Urinary bladder (tissue), 4 donors: ENCODE results near the gene GTF2IRD1. TPM values are rescaled to one million over a fixed set of nuclear protein-coding genes. Genes with fewer than 3 reads are reported as not detected.

Experiments
- DNase-seq: peaks from one replicate; pipeline ENCODE4 v3.0.0-alpha.2; 2015; ENCODE audit errors: extremely low spot score
- H3K27ac ChIP-seq: one replicate; pipeline ENCODE4 v1.5.1; 2013; ENCODE audit warnings: low read depth, mild to moderate bottlenecking, moderate library complexity
- H3K36me3 ChIP-seq: one replicate; pipeline ENCODE4 v1.6.1; 2013; ENCODE audit warnings: mild to moderate bottlenecking, moderate library complexity; ENCODE audit not compliant: insufficient read depth
- H3K4me1 ChIP-seq: one replicate; pipeline ENCODE4 v1.6.1; 2013; ENCODE audit warnings: mild to moderate bottlenecking, moderate library complexity; ENCODE audit not compliant: insufficient read depth
- H3K4me3 ChIP-seq: one replicate; pipeline ENCODE4 v1.5.1; 2013; ENCODE audit warnings: low read depth, low read length
- WGBS: extraction: QIAGEN DNeasy Blood & Tissue Kit; methylation state at CpG from one replicate; pipeline ENCODE4 v1.1.7; 2013; 5-methylcytosine and 5-hydroxymethylcytosine counted together
- polyA plus RNA-seq: library from polyadenylated mRNA; stranded (reverse); fragments of 200-250 nt; gene quantifications from one replicate; pipeline ENCODE4 v1.2.3, GENCODE V29; 2013
- total RNA-seq: library from RNA; depleted of rRNA; stranded (reverse); fragments of >200 nt; gene quantifications from one replicate; pipeline ENCODE4 v1.2.3, GENCODE V29; 2014
- donor health status: healthy with polysubstance abuse.
- donor health status: healthy.

GTF2IRD1 gene
- total and polyA plus RNA-seq, 2 donors: 8.6 to 22.7 TPM

GRCh38 chr7:74441801-74442200, 11.9 kb upstream of the GTF2IRD1 start:
- H3K36me3 ChIP-seq: no peaks in the 10 kb centered on the region
- H3K4me3 ChIP-seq: no peak overlapping the region
- H3K4me1 ChIP-seq: no peaks in the 10 kb centered on the region
- no peak for DNase-seq
- WGBS: 50% methylated on average over 10 of the region's 10 CpGs
- no peak overlapping the region for H3K27ac ChIP-seq

GRCh38 chr7:74443543-74444247, 10.0 kb upstream of the GTF2IRD1 start:
- Histone ChIP-seq H3K36me3 (no peaks in the 10 kb centered on the region), H3K27ac (no peak overlapping the region), H3K4me3 (no peak overlapping the region), H3K4me1 (no peaks in the 10 kb centered on the region)
- WGBS: 56% methylated on average over 21 of the region's 21 CpGs
- DNase-seq: no peak

- 95% methylated on average over 4 of the region's 4 CpGs for WGBS
- H3K4me1 ChIP-seq: no peaks in the 10 kb centered on the region
- H3K27ac ChIP-seq: no peak overlapping the region
These were observed 4.6 kb upstream of the GTF2IRD1 start for GRCh38 chr7:74449144-74449543.

GRCh38 chr7:74449809-74450397, 3.8 kb upstream of the GTF2IRD1 start:
- H3K4me3 ChIP-seq: no peak overlapping the region
- H3K27ac ChIP-seq: no peak overlapping the region
- no peak for DNase-seq
- 76% methylated on average over 15 of the region's 15 CpGs for WGBS
- peaks cover 2% of the 10 kb centered on the region for H3K4me1 ChIP-seq
- H3K36me3 ChIP-seq: no peaks in the 10 kb centered on the region

More at GRCh38 chr7:74449144-74449543, 4.6 kb upstream of the GTF2IRD1 start:
- no peak overlapping the region for H3K4me3 ChIP-seq
- DNase-seq: no peak
- no peaks in the 10 kb centered on the region for H3K36me3 ChIP-seq

GRCh38 chr7:74452748-74453321, 871 bp upstream of the GTF2IRD1 start:
- 13% methylated on average over 15 of the region's 15 CpGs for WGBS
- H3K4me1 ChIP-seq: peaks cover 2% of the 10 kb centered on the region
- no peaks in the 10 kb centered on the region for H3K36me3 ChIP-seq
- DNase-seq: no peak
- peak overlapping the region; percentile 83 for H3K4me3 ChIP-seq
- H3K27ac ChIP-seq: peak overlapping the region; percentile 4

GRCh38 chr7:74454021-74454924, 567 bp downstream of the GTF2IRD1 start:
- no peak for DNase-seq
- 3% methylated on average over 57 of the region's 61 CpGs for WGBS
- H3K4me1 ChIP-seq: peaks cover 2% of the 10 kb centered on the region
- peak overlapping the region; percentile 84 for H3K27ac ChIP-seq
- H3K36me3 ChIP-seq: no peaks in the 10 kb centered on the region
- H3K4me3 ChIP-seq: peak overlapping the region; percentile 83

GRCh38 chr7:74454925-74455288, 1.2 kb downstream of the GTF2IRD1 start:
- Histone ChIP-seq H3K36me3 (no peaks in the 10 kb centered on the region), H3K27ac (peak overlapping the region; percentile 84), H3K4me1 (peaks cover 2% of the 10 kb centered on the region), H3K4me3 (peak overlapping the region; percentile 83)
- no peak for DNase-seq
- 54% methylated on average over 11 of the region's 11 CpGs for WGBS

- no peak for DNase-seq
- peaks cover 2% of the 10 kb centered on the region for H3K4me1 ChIP-seq
- WGBS: 60% methylated on average over 13 of the region's 13 CpGs
- peak overlapping the region; percentile 44 for H3K27ac ChIP-seq
- no peak overlapping the region for H3K4me3 ChIP-seq
- H3K36me3 ChIP-seq: no peaks in the 10 kb centered on the region
These were observed 1.6 kb downstream of the GTF2IRD1 start for GRCh38 chr7:74455291-74455804.

GRCh38 chr7:74455928-74456327, 2.2 kb downstream of the GTF2IRD1 start:
- H3K4me1 ChIP-seq: peaks cover 2% of the 10 kb centered on the region

GRCh38 chr7:74457007-74457406, 3.3 kb downstream of the GTF2IRD1 start:
- Histone ChIP-seq H3K27ac (no peak overlapping the region), H3K4me1 (peaks cover 2% of the 10 kb centered on the region), H3K4me3 (no peak overlapping the region), H3K36me3 (no peaks in the 10 kb centered on the region)
- no peak for DNase-seq
- 83% methylated on average over 5 of the region's 5 CpGs for WGBS

More at GRCh38 chr7:74455928-74456327, 2.2 kb downstream of the GTF2IRD1 start:
- 62% methylated on average over 6 of the region's 6 CpGs for WGBS
- no peak overlapping the region for H3K4me3 ChIP-seq
- DNase-seq: no peak
- H3K27ac ChIP-seq: no peak overlapping the region
- H3K36me3 ChIP-seq: no peaks in the 10 kb centered on the region

GRCh38 chr7:74461970-74462706, 8.4 kb downstream of the GTF2IRD1 start:
- Histone ChIP-seq H3K4me1 (peaks cover 2% of the 10 kb centered on the region), H3K27ac (no peak overlapping the region), H3K36me3 (no peaks in the 10 kb centered on the region), H3K4me3 (no peak overlapping the region)
- no peak for DNase-seq
- WGBS: 90% methylated on average over 15 of the region's 15 CpGs

GRCh38 chr7:74462707-74463100, 9.0 kb downstream of the GTF2IRD1 start:
- WGBS: 84% methylated on average over 11 of the region's 11 CpGs
- no peak overlapping the region for H3K27ac ChIP-seq
- DNase-seq: no peak
- H3K4me3 ChIP-seq: no peak overlapping the region
- H3K36me3 ChIP-seq: no peaks in the 10 kb centered on the region
- peaks cover 2% of the 10 kb centered on the region for H3K4me1 ChIP-seq
